Suprapubic skin (tissue), 3 donors: ENCODE measurements around the gene SIN3B.
"Not testable (repeated sequence)": the region's sequence is repeated elsewhere in the genome, so short reads cannot be mapped to it uniquely, and the experiment has no call there.

Source experiments
- CTCF ChIP-seq, 2 donors: fragments of 200-600 bp in 1 of 2; fragments of 450-650 bp in 1 of 2; sonication (generic) in 1 of 2; IDR thresholded peaks; one replicate each; pipeline ENCODE4 v1.5.1; 2016 to 2019; ENCODE audit warnings: antibody characterized with exemption in 2 of 2, mild to moderate bottlenecking in 1 of 2, moderate library complexity in 1 of 2
- POLR2A ChIP-seq, 2 donors: fragments of 450-650 bp; IDR thresholded peaks; one replicate each; pipeline ENCODE4 v1.6.1; 2017; ENCODE audit warnings: antibody characterized with exemption in 2 of 2, mild to moderate bottlenecking in 2 of 2, moderate library complexity in 2 of 2

- TF ChIP-seq POLR2A, CTCF (IDR thresholded peaks at IDR 0.05): not testable (repeated sequence)
Measured at GRCh38 chr19:16798326-16798725, 30.9 kb upstream of the SIN3B start.
